Activated T-helper 1 cell treated with anti-CD3 and anti-CD28 coated beads, Interleukin-2, amount 50 U/mL, for 16 hours (primary cell): ENCODE measurements around the gene CLMN.

Experiments
- DNase-seq, 2 donors: peaks; one replicate each; pipeline ENCODE4 v3.0.0-alpha.2; 2020; ENCODE audit warnings: low read depth in 1 of 2, low spot score in 1 of 2

The CLMN gene

GRCh38 chr14:95341564-95341963, 21.9 kb upstream of the CLMN start:
- no peak for DNase-seq

DNA sequence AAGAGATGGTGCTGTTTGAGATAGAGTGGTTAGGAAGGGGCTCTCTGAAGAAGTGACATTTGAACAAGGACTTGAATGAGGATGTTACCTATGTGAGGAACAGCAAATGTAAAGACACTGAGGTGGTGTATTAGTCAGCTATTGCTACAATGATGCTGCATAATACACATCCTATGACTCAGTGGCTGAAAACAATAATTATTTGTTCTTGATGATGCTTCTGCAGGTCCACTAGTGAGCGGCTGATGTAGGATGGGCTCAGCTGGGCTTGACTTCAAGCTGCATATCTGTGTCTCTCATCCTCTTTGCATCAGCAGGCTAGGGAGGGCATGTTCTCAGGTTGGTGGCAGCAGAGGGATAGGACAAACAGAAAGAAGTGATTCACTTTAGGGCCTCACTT, 21.4 kb upstream of the CLMN start:
- DNase-seq = no peak

DNA sequence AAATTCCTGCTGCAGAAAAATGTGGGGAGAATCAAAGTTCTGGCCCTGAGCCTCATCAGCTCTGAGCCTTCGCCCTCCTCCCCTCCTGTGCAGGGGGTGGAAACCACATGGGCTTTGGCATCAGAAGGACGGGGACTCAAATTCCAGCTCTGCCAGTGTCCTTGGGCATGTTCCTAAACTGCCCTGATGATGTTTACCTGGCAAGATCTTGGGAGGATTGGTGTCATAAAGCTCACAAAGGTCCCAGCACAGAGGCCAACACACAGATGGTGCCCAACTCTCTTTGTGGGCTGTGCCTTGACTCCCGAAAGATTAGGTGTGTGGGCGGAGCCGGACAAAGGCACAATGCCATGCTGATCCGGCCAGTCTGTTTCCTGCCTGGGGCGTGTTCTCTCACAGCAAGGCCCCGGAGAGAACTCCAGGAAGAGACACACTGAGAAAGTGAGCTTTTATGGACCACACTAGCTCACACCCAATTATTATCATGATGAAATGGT, 20.5 kb upstream of the CLMN start:
- no peak for DNase-seq

GRCh38 chr14:95339301-95339865, 19.7 kb upstream of the CLMN start:
- no peak for DNase-seq

GRCh38 chr14:95338436-95338835, 18.7 kb upstream of the CLMN start:
- no peak for DNase-seq

- no peak for DNase-seq
Measured at GRCh38 chr14:95337041-95337595, 17.4 kb upstream of the CLMN start.

GRCh38 chr14:95336192-95336760, 16.6 kb upstream of the CLMN start:
- no peak for DNase-seq

DNA sequence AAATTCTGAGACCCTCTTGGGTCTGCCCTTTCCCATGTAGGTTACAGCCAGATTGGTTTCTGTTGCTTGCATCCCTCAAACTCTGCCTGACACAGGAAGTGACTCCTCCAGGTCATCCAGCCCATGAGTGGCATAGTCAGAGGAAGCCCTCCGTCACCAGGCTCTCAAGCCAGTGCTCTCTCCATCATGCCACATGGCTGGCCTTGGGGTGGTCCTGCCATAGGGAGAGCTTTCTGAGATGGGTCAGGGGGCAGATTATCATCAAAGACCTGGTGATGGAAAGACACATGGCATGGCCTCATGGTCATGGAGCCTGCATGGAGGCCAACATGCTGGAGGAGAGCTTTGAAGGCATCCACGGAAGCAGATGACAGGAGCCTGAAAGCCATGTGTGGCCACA, 15.4 kb upstream of the CLMN start:
- DNase-seq = no peak

DNA sequence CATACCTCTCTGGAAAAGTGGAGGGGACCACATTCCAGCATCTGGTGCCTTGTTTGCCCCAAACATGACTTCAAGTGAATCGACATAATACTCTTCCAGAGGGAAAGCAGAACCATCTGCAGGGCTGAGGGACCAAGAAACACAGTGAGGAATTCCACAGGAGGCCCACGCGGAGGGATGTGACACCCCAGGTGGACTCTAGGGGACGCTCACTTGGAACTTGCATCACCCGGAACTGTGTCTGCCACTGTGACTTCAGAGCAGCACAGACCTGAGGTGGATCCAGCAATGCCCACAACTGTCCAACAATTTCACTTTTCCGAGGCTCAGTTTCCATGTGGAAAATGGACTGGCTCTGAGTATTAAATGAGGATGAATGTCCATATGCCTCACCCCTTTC, 14.3 kb upstream of the CLMN start:
- DNase-seq = no peak

DNA sequence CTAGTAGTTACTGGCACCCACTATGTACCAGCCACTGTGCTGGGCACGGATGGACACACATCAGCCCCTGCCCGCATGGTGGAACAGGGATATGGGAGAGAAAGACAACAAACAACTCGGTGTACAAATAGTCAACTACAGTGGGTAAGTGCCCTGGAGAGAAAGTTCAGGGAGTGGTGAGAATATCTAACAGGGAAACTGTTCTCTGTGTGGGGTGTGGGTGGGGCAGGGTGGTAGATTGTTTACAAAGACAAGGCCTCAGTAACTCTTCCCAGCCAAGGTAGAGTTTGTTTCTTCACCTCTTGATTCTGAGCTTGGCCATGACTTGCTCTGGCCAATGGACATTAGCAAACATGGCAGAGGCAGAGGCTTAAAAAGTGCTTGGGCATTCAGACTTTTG, 12.9 kb upstream of the CLMN start:
- DNase-seq = no peak

- no peak for DNase-seq
Measured at GRCh38 chr14:95331708-95332408, 12.2 kb upstream of the CLMN start.

- DNase-seq = no peak
Measured at GRCh38 chr14:95330591-95331370, 11.1 kb upstream of the CLMN start.

- no peak for DNase-seq
Measured at GRCh38 chr14:95329941-95330340, 10.2 kb upstream of the CLMN start.

DNA sequence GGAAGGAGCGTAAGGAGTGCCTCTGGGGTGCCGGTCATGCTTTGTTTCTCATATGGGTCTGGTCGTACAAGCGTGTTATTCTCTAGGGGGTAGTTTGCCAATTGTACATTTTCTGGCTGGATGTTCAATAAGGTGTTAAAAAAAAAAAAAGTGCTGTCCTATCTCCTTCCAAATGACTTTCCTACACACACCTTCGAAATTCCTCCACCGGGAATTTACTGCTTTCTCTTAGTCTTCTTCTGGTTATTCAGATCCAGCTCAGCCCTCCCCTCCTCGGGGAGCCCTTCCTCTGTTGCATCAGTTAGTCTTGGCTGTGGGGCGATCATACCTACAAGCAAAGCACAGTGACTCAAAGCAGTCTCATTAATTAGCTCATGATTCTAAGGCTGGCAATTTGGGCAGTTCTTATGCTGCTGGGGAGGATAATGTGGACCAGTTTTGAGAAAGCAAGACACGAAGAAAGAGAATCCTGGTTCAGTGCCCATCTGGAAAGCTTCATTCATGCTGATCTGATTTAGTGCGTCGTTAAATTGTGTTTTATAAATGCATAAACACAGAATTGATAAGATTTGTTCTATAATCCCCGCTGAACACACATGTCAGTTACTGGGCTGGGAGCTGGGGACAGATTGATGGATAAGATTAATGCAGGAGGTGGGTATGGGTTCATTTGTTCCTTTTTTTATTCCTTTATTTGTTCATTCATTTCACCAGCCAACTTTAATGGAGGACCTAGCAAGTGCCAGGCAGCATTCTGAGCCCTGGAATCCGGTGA, 9.2 kb upstream of the CLMN start:
- DNase-seq = no peak

DNA sequence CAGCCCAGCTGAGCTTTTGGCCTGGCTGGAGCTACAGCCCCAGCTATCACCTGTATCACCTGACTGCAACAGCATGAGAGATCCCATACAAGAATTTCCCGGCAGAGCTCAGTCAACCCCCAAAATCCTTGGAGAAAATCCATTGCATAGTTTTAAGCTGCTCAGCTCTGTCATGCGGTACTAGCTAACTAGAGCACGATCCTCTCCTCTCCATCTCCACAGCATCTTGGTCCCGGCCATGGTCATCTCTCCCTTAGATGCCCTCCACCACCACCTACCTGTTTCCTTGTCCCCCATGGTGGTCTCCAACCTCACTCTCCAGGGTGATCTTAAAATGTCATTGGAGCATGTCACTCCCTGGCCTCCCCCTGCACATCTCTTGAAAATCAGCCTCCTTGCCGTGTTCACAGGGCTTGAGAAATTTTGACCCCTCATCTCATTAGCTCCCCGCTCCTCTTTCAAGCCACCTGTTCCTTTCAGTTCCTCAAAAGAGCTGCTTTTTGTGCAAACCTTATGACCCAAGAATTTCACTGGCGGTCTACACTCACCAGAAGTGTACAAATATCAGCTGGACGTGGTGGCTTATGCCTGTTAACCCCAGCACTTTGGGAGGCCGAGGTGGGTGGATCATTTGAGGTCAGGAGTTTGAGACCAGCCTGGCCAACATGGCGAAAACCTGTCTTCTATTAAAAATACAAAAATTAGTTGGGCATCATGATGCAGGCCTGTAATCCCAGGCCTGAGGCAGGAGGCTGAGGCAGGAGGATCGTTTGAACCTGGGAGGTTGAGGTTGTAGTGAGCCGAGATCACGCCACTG, 8.1 kb upstream of the CLMN start:
- no peak for DNase-seq

- no peak for DNase-seq
Measured at GRCh38 chr14:95326987-95327386, 7.3 kb upstream of the CLMN start.

GRCh38 chr14:95323917-95324316, 4.2 kb upstream of the CLMN start:
- no peak for DNase-seq

- DNase-seq = no peak
Measured at GRCh38 chr14:95323361-95323760, 3.7 kb upstream of the CLMN start.

- no peak for DNase-seq
Measured at GRCh38 chr14:95322651-95323050, 2.9 kb upstream of the CLMN start.
